Amygdala (tissue), 56 donors: ENCODE measurements around the gene TBL1XR1.

Experiments
- DNase-seq, 56 donors: peaks; one replicate each; lab custom pipeline; 2025; lab: John Stamatoyannopoulos, UW

Gene TBL1XR1

DNA sequence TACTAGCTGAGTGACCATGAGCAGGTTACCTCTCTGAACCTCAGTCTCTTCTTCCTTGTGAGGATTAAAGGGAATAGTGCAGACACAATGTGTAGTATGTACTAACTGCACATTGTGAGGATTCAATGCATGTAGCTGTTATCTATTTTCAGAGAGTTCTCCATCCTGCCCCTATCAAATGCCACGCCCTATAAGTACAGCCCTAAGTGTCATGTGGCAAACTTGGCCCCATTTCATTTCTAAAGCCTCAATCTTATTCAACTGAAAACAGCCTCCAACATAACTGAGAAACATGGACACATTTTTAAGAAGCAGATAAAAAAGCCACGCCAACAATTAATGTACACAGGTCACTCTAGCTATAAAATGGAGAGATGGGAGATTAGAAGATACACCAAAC is 220.0 kb downstream of the TBL1XR1 start:
- no peak for DNase-seq

GRCh38 chr3:176976586-176976985 is 220.7 kb downstream of the TBL1XR1 start:
- no peak for DNase-seq

DNA sequence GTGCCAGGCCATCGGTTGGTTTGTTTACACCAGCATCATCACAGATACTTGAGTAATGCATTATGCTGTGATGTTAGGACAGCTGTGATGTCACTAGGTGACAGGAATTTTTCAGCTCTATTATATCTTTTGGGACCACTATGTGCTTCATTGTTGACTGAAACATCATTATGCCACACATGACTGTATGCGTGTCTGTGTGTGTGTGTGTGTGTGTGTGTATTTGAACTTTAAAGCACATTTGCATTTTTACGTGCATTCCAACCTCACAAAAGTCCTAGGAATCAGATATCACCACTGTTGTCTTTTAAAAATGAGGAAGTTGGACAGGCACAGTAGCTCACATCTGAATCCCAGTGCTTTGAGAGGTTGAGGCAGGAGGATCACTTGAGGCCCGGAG is 223.0 kb downstream of the TBL1XR1 start:
- DNase-seq, result no peak

- DNase-seq, result no peak
Measured at GRCh38 chr3:176971613-176972174, 225.6 kb downstream of the TBL1XR1 start.

DNA sequence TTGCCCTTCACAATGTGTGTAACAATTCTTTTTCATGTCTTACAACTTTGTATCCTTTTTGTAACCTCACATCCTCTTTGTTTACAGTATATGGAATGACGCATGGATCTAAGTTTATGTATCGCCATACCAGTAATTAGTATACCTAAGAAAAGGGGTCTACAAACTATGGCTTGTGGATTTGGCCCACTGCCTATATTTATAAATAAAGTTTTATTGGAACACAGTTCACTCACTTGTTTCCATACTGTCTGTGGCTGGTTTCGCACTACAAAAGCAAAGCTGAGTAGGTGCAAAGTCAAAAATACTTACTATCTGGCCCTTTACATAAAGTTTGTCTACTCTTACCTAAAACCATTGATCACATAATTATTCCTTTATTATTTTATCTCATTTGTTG is 226.5 kb downstream of the TBL1XR1 start:
- DNase-seq, result no peak

DNA sequence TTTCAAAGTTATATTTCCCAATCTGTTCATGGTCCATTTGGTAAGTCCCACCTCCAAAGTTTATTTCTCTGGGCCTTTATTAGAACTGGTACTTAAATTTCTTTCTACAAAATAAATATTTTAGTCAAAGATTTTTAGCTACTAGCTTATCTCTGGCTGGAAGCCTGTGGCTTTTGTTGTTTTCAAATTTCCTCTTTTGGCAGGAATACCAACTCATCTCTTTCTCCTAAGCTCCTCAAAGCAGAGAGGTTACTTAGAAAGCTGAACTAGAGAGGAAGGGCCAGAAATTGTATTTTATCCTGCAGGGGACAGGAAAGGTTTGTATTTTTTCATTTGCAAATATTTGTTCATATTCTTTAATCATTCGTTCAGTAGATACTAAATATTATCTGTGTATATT is 227.8 kb downstream of the TBL1XR1 start:
- DNase-seq, result no peak
